Keratinocyte (primary cell): Measurements from ENCODE around the gene PPP2R5C. TPM values are rescaled to one million over a fixed set of nuclear protein-coding genes. Genes with fewer than 3 reads are reported as not detected.

Experiments used
- DNase-seq: peaks from one replicate; pipeline ENCODE4 v3.0.0-alpha.2; 2011; ENCODE audit warnings: low read depth, missing footprints, low spot score
- FAIRE-seq: peaks from 2 replicates; lab custom pipeline; 2011; peaks lifted over from hg19 to GRCh38; lab: Jason Lieb, UNC
- H2AFZ ChIP-seq: 2 replicates; pipeline ENCODE4 v1.6.0; 2012; ENCODE audit warnings: low read length, control low read depth, inconsistent platforms; ENCODE audit not compliant: control insufficient read depth
- H3K27ac ChIP-seq: 2 replicates; pipeline ENCODE4 v1.5.1; 2011; ENCODE audit warnings: low read length; ENCODE audit not compliant: control insufficient read depth, insufficient read depth
- H3K27me3 ChIP-seq: 3 replicates; pipeline ENCODE4 v1.6.0; 2011; ENCODE audit warnings: low read length; ENCODE audit not compliant: control insufficient read depth, insufficient read depth; ENCODE audit errors: extremely low read depth
- H3K36me3 ChIP-seq, 2 experiments: 2 replicates in 1 of 2; 3 replicates in 1 of 2; pipeline ENCODE4 v1.5.1; 2011; ENCODE audit warnings: low read length in 2 of 2, mild to moderate bottlenecking in 1 of 2; ENCODE audit not compliant: control insufficient read depth in 2 of 2, insufficient read depth in 2 of 2; ENCODE audit errors: extremely low read depth in 1 of 2
- H3K4me1 ChIP-seq: 3 replicates; pipeline ENCODE4 v1.5.1; 2011; ENCODE audit warnings: low read length; ENCODE audit not compliant: control insufficient read depth, insufficient read depth; ENCODE audit errors: extremely low read depth
- H3K4me2 ChIP-seq: 3 replicates; pipeline ENCODE4 v1.6.0; 2011; ENCODE audit warnings: low read depth, low read length; ENCODE audit not compliant: control insufficient read depth, insufficient read depth; ENCODE audit errors: extremely low read depth
- H3K4me3 ChIP-seq, 3 experiments: fragments of 200-600 bp in 1 of 3; sonication (generic) in 1 of 3; 2 replicates in 2 of 3; 3 replicates in 1 of 3; pipeline ENCODE4 v1.5.1; 2011 to 2016; ENCODE audit warnings: low read length in 3 of 3, mild to moderate bottlenecking in 3 of 3, control low read depth in 2 of 3, inconsistent platforms in 1 of 3, low read depth in 1 of 3, mixed read lengths in 1 of 3, mixed run types in 1 of 3, moderate library complexity in 1 of 3; ENCODE audit not compliant: control insufficient read depth in 2 of 3, insufficient read depth in 2 of 3; ENCODE audit errors: extremely low read depth in 1 of 3
- H3K79me2 ChIP-seq: 2 replicates; pipeline ENCODE4 v1.6.0; 2012; ENCODE audit warnings: low read length; ENCODE audit not compliant: control insufficient read depth, insufficient read depth
- H3K9ac ChIP-seq: 3 replicates; pipeline ENCODE4 v1.6.0; 2011; ENCODE audit warnings: low read length; ENCODE audit not compliant: control insufficient read depth, insufficient read depth; ENCODE audit errors: extremely low read depth
- H3K9me1 ChIP-seq: 3 replicates; pipeline ENCODE4 v1.6.0; 2011; ENCODE audit warnings: low read length; ENCODE audit not compliant: control insufficient read depth, insufficient read depth; ENCODE audit errors: extremely low read depth
- H3K9me3 ChIP-seq: 2 replicates; pipeline ENCODE4 v1.5.1; 2012; ENCODE audit warnings: low read depth, low read length; ENCODE audit not compliant: control insufficient read depth
- H4K20me1 ChIP-seq: 3 replicates; pipeline ENCODE4 v1.6.0; 2011; ENCODE audit warnings: low read length; ENCODE audit not compliant: control insufficient read depth, insufficient read depth; ENCODE audit errors: extremely low read depth
- EZH2 ChIP-seq: IDR thresholded peaks from one replicate; pipeline ENCODE4 v1.6.1; 2012; ENCODE audit warnings: inconsistent platforms, mild to moderate bottlenecking, low read length, moderate library complexity
- dilution Hi-C: fragments of 300-500 bp; cut with MboI; formaldehyde crosslinking; loops from one replicate; pipeline ENCODE4 v1.7.0; 2020; ENCODE audit warnings: low sequenced_read_pairs; ENCODE audit not compliant: extremely low pct_ligation_motif_present
- polyA plus RNA-seq, 5 experiments: library from polyadenylated mRNA; depleted of rRNA in 3 of 5; stranded (reverse) in 3 of 5; stranded (forward) in 1 of 5; unstranded in 1 of 5; fragments of >200 nt; gene quantifications; 1 replicate in 1 of 5; 2 replicates in 3 of 5; 3 replicates in 1 of 5; pipeline versions ENCODE4 v1.2.1 to v1.2.3, GENCODE V29; 2011 to 2012; ENCODE audit warnings: missing spikeins in 2 of 5, low read depth in 1 of 5, low replicate concordance in 1 of 5
- TF ChIP-seq, protein P1 (sequence below), 3 experiments: IDR thresholded peaks in 1 of 3; conservative IDR thresholded peaks in 1 of 3; optimal IDR thresholded peaks in 1 of 3; 2 replicates in 2 of 3; 3 replicates in 1 of 3; pipeline versions ENCODE3 to v1.5.1; 2011; ENCODE audit warnings: low read length in 3 of 3, mild to moderate bottlenecking in 3 of 3, moderate library complexity in 2 of 3, control low read depth in 1 of 3, inconsistent platforms in 1 of 3; ENCODE audit not compliant: insufficient read depth in 2 of 3; ENCODE audit errors: extremely low read depth in 1 of 3

Gene PPP2R5C
- polyA plus RNA-seq, 1 donor (not counting 4 experiments of a cell fraction or from before 2014, with no cell fraction given) = 105 TPM

DNA sequence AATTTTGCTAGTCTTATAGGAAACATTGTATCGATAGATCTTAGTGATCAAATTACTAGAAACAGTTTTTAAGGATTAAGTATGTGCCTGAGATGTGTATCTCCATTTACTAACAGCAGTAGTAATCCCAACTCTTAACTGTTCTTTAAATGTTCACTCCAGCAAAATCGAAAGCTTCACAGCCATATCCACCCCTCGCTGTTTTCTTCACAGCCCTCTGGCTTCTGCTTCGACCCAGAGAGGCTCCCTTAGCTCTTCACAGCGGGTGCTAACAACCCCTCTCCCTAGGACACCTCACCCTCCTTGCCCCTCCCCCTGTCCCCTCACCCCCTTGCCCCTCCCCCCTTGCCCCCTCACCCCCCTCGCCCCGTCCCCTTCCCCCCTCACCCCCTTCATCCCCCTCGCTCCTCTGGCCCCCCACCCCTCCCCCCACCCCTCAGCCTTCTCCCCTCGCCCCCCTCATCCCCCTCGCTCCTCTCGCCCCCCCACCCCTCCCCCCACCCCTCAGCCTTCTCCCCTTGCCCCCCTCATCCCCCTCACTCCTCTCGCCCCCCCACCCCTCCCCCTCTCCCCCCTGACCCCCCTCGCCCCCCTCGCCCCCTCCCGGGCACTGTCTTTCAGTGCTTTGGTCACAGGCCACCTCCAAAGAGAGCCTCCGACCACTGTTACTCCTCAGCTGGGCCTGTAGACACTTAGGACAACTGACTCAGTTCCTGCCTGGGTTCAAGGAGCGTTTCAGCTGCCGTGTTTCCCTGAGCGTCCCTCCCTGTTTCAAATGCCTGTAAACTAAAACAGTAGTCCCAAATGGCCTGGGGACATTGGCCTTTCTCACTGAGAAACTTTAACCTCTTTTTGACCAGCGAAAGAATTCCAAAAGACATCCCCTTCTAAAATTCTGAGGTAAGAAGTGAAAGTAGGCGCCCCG lies 156.8 kb downstream of the PPP2R5C start:
- TF ChIP-seq, protein P1, sequence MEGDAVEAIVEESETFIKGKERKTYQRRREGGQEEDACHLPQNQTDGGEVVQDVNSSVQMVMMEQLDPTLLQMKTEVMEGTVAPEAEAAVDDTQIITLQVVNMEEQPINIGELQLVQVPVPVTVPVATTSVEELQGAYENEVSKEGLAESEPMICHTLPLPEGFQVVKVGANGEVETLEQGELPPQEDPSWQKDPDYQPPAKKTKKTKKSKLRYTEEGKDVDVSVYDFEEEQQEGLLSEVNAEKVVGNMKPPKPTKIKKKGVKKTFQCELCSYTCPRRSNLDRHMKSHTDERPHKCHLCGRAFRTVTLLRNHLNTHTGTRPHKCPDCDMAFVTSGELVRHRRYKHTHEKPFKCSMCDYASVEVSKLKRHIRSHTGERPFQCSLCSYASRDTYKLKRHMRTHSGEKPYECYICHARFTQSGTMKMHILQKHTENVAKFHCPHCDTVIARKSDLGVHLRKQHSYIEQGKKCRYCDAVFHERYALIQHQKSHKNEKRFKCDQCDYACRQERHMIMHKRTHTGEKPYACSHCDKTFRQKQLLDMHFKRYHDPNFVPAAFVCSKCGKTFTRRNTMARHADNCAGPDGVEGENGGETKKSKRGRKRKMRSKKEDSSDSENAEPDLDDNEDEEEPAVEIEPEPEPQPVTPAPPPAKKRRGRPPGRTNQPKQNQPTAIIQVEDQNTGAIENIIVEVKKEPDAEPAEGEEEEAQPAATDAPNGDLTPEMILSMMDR (optimal IDR thresholded peaks at IDR 0.05 in 1 of 3, IDR thresholded peaks at IDR 0.05 in 1 of 3, conservative IDR thresholded peaks at IDR 0.05 in 1 of 3; ENCODE audit: extremely low read depth in 1 of 3, insufficient read depth in 2 of 3, low read length in 3 of 3) = no peak
- TF ChIP-seq EZH2 = no peak
- Histone ChIP-seq H3K9ac (no peak overlapping the region), H3K9me3 (no peaks in the 10 kb centered on the region), H4K20me1 (no peaks in the 10 kb centered on the region), H3K27me3 (no peaks in the 10 kb centered on the region), H3K9me1 (no peaks in the 10 kb centered on the region), H3K27ac (no peak overlapping the region), H2AFZ (no peak overlapping the region), H3K4me2 (no peak overlapping the region), H3K4me3 (no peak overlapping the region), H3K36me3 (peaks cover 6 to 11% of the 10 kb centered on the region in 2 experiments), H3K4me1 (no peaks in the 10 kb centered on the region), H3K79me2 (no peaks in the 10 kb centered on the region)
- DNase-seq = no peak
- FAIRE-seq = no peak
- dilution Hi-C loops = no loop called here

DNA sequence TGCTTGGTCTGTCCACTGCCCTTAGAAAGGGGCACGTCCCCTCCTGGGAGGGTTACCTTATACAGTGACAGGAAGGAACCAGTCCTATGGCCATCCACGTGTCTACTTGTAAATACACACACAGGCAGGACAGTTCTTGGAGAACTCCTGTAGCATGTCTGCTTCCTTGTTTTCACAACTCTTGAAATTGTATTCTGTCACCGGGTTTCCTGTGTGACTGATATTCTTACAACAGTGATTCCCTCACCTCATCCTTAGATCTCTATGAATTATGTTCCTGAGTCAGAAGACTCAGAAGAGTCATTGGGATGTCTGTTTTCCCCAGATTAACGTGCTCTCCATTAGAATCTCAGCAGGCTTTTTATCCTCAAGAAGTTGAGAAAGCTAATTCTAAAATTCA lies 158.8 kb downstream of the PPP2R5C start:
- dilution Hi-C loops = no loop called here
- peaks cover 0 to 5% of the 10 kb centered on the region in 2 experiments for H3K36me3 ChIP-seq
- H3K9ac ChIP-seq = no peak overlapping the region
- H3K4me2 ChIP-seq = no peak overlapping the region
- H3K9me3 ChIP-seq = no peaks in the 10 kb centered on the region
- no peaks in the 10 kb centered on the region for H4K20me1 ChIP-seq
- no peaks in the 10 kb centered on the region for H3K79me2 ChIP-seq
- H2AFZ ChIP-seq = no peak overlapping the region
- H3K4me1 ChIP-seq = no peaks in the 10 kb centered on the region
- DNase-seq = no peak
- no peaks in the 10 kb centered on the region for H3K27me3 ChIP-seq
- no peak overlapping the region for H3K4me3 ChIP-seq
- H3K9me1 ChIP-seq = no peaks in the 10 kb centered on the region
- FAIRE-seq = no peak
- TF ChIP-seq, protein P1 (optimal IDR thresholded peaks at IDR 0.05 in 1 of 3, IDR thresholded peaks at IDR 0.05 in 1 of 3, conservative IDR thresholded peaks at IDR 0.05 in 1 of 3; ENCODE audit: extremely low read depth in 1 of 3, insufficient read depth in 2 of 3, low read length in 3 of 3) = no peak
- no peak for TF ChIP-seq EZH2
- no peak overlapping the region for H3K27ac ChIP-seq
